ENCODE results near the gene TRABD2A. TPM values are rescaled to one million over a fixed set of nuclear protein-coding genes. Genes with fewer than 3 reads are reported as not detected.

Gene TRABD2A
- total RNA-seq, 1 donor from 2014 or later, result 56.3 TPM

- Mint-ChIP-seq H3K4me3 (no peak overlapping the region), H3K27ac (no peak overlapping the region), H3K27me3 (no peaks in the 10 kb centered on the region), H3K4me1 (peaks cover 57% of the 10 kb centered on the region), H3K36me3 (ENCODE audit: low read depth) (peaks cover 37% of the 10 kb centered on the region), H3K9me3 (no peaks in the 10 kb centered on the region)
- no peak for DNase-seq
- intact Hi-C loops (cut with micrococcal nuclease), result no loop called here
Observed at GRCh38 chr2:84866122-84866521, 14.8 kb downstream of the TRABD2A start.

GRCh38 chr2:84865181-84865783 lies 15.6 kb downstream of the TRABD2A start:
- intact Hi-C loops (cut with micrococcal nuclease), result loop anchor here (1.0 to 2.0 kb wide), 4 partner anchors 14 to 370 kb away; no protein-coding TSS in a partner anchor
- Mint-ChIP-seq H3K36me3 (ENCODE audit: low read depth) (peaks cover 38% of the 10 kb centered on the region), H3K27ac (peak overlapping the region; percentile 45), H3K27me3 (no peaks in the 10 kb centered on the region), H3K9me3 (no peaks in the 10 kb centered on the region), H3K4me3 (no peak overlapping the region), H3K4me1 (peaks cover 55% of the 10 kb centered on the region)
- peak; percentile 72 for DNase-seq

- intact Hi-C loops (cut with micrococcal nuclease), result no loop called here
- no peak for DNase-seq
- H3K9me3 Mint-ChIP-seq, result no peaks in the 10 kb centered on the region
- no peaks in the 10 kb centered on the region for H3K27me3 Mint-ChIP-seq
- H3K4me3 Mint-ChIP-seq, result no peak overlapping the region
- peaks cover 23% of the 10 kb centered on the region for H3K36me3 Mint-ChIP-seq (ENCODE audit: low read depth)
- H3K27ac Mint-ChIP-seq, result peak overlapping the region; percentile 42
- peaks cover 78% of the 10 kb centered on the region for H3K4me1 Mint-ChIP-seq
Observed at GRCh38 chr2:84862006-84862405, 18.9 kb downstream of the TRABD2A start.

GRCh38 chr2:84861539-84861938 lies 19.3 kb downstream of the TRABD2A start:
- Mint-ChIP-seq H3K27ac (peak overlapping the region; percentile 42), H3K27me3 (no peaks in the 10 kb centered on the region), H3K9me3 (no peaks in the 10 kb centered on the region), H3K36me3 (ENCODE audit: low read depth) (peaks cover 25% of the 10 kb centered on the region), H3K4me1 (peaks cover 81% of the 10 kb centered on the region), H3K4me3 (no peak overlapping the region)
- peak; percentile 57 for DNase-seq
- intact Hi-C loops (cut with micrococcal nuclease), result no loop called here

- Mint-ChIP-seq H3K36me3 (ENCODE audit: low read depth) (peaks cover 38% of the 10 kb centered on the region), H3K27ac (peak overlapping the region; percentile 45)
- intact Hi-C loops (cut with micrococcal nuclease), result no loop called here
Observed at GRCh38 chr2:84858937-84859336, 21.9 kb downstream of the TRABD2A start.

GRCh38 chr2:84858123-84858522 lies 22.8 kb downstream of the TRABD2A start:
- Mint-ChIP-seq H3K27me3 (no peaks in the 10 kb centered on the region), H3K27ac (peak overlapping the region; percentile 79), H3K9me3 (peaks cover 7% of the 10 kb centered on the region), H3K4me3 (no peak overlapping the region), H3K36me3 (ENCODE audit: low read depth) (peaks cover 43% of the 10 kb centered on the region), H3K4me1 (peaks cover 84% of the 10 kb centered on the region)
- intact Hi-C loops (cut with micrococcal nuclease), result no loop called here
- no peak for DNase-seq

More at GRCh38 chr2:84858937-84859336, 21.9 kb downstream of the TRABD2A start:
- H3K9me3 Mint-ChIP-seq, result peaks cover 5% of the 10 kb centered on the region
- no peaks in the 10 kb centered on the region for H3K27me3 Mint-ChIP-seq
- peak; percentile 67 for DNase-seq
- H3K4me3 Mint-ChIP-seq, result peak overlapping the region; percentile 52
- H3K4me1 Mint-ChIP-seq, result peaks cover 83% of the 10 kb centered on the region

- no peak for DNase-seq
- intact Hi-C loops (cut with micrococcal nuclease), result no loop called here
- Mint-ChIP-seq H3K4me1 (peaks cover 83% of the 10 kb centered on the region), H3K27me3 (no peaks in the 10 kb centered on the region), H3K9me3 (peaks cover 12% of the 10 kb centered on the region), H3K36me3 (ENCODE audit: low read depth) (peaks cover 47% of the 10 kb centered on the region), H3K4me3 (peak overlapping the region; percentile 61), H3K27ac (peak overlapping the region; percentile 79)
Observed at GRCh38 chr2:84857566-84857965, 23.3 kb downstream of the TRABD2A start.

- Mint-ChIP-seq H3K4me3 (peak overlapping the region; percentile 61), H3K9me3 (peaks cover 20% of the 10 kb centered on the region), H3K27me3 (no peaks in the 10 kb centered on the region), H3K4me1 (peaks cover 84% of the 10 kb centered on the region), H3K27ac (peak overlapping the region; percentile 79), H3K36me3 (ENCODE audit: low read depth) (peaks cover 55% of the 10 kb centered on the region)
- intact Hi-C loops (cut with micrococcal nuclease), result no loop called here
- DNase-seq, result peak; percentile 79
Observed at GRCh38 chr2:84856787-84857186, 24.1 kb downstream of the TRABD2A start.

GRCh38 chr2:84855731-84856130 lies 25.2 kb downstream of the TRABD2A start:
- DNase-seq, result peak; percentile 71
- H3K36me3 Mint-ChIP-seq (ENCODE audit: low read depth), result peaks cover 59% of the 10 kb centered on the region
- intact Hi-C loops (cut with micrococcal nuclease), result no loop called here
- no peaks in the 10 kb centered on the region for H3K27me3 Mint-ChIP-seq
- peaks cover 20% of the 10 kb centered on the region for H3K9me3 Mint-ChIP-seq
- peaks cover 84% of the 10 kb centered on the region for H3K4me1 Mint-ChIP-seq
- H3K4me3 Mint-ChIP-seq, result peak overlapping the region; percentile 61
- peak overlapping the region; percentile 79 for H3K27ac Mint-ChIP-seq

- intact Hi-C loops (cut with micrococcal nuclease), result no loop called here
Observed at GRCh38 chr2:84854850-84855249, 26.0 kb downstream of the TRABD2A start.

GRCh38 chr2:84851876-84852275 lies 29.0 kb downstream of the TRABD2A start:
- DNase-seq, result no peak
- intact Hi-C loops (cut with micrococcal nuclease), result no loop called here
- Mint-ChIP-seq H3K9me3 (peaks cover 20% of the 10 kb centered on the region), H3K36me3 (ENCODE audit: low read depth) (peaks cover 75% of the 10 kb centered on the region), H3K27me3 (no peaks in the 10 kb centered on the region), H3K27ac (peak overlapping the region; percentile 17), H3K4me1 (peaks cover 83% of the 10 kb centered on the region), H3K4me3 (no peak overlapping the region)

More at GRCh38 chr2:84854850-84855249, 26.0 kb downstream of the TRABD2A start:
- peaks cover 84% of the 10 kb centered on the region for H3K4me1 Mint-ChIP-seq
- peak overlapping the region; percentile 63 for H3K27ac Mint-ChIP-seq
- DNase-seq, result no peak
- H3K9me3 Mint-ChIP-seq, result peaks cover 20% of the 10 kb centered on the region
- peaks cover 61% of the 10 kb centered on the region for H3K36me3 Mint-ChIP-seq (ENCODE audit: low read depth)
- H3K4me3 Mint-ChIP-seq, result peak overlapping the region; percentile 61
- H3K27me3 Mint-ChIP-seq, result no peaks in the 10 kb centered on the region

- no peak overlapping the region for H3K27ac Mint-ChIP-seq
- H3K4me3 Mint-ChIP-seq, result no peak overlapping the region
- H3K9me3 Mint-ChIP-seq, result peaks cover 20% of the 10 kb centered on the region
- H3K4me1 Mint-ChIP-seq, result peaks cover 83% of the 10 kb centered on the region
- peaks cover 66% of the 10 kb centered on the region for H3K36me3 Mint-ChIP-seq (ENCODE audit: low read depth)
- intact Hi-C loops (cut with micrococcal nuclease), result no loop called here
- no peak for DNase-seq
- no peaks in the 10 kb centered on the region for H3K27me3 Mint-ChIP-seq
Observed at GRCh38 chr2:84850471-84850870, 30.4 kb downstream of the TRABD2A start.

GRCh38 chr2:84849271-84849952 lies 31.5 kb downstream of the TRABD2A start:
- Mint-ChIP-seq H3K4me3 (peak overlapping the region; percentile 69), H3K9me3 (peaks cover 15% of the 10 kb centered on the region), H3K4me1 (peaks cover 78% of the 10 kb centered on the region), H3K27ac (peak overlapping the region; percentile 67), H3K27me3 (no peaks in the 10 kb centered on the region), H3K36me3 (ENCODE audit: low read depth) (peaks cover 56% of the 10 kb centered on the region)
- intact Hi-C loops (cut with micrococcal nuclease), result loop anchor here (1.0 to 10.0 kb wide), 3 partner anchors 32 to 195 kb away; no protein-coding TSS in a partner anchor
- DNase-seq, result peak; percentile 78

GRCh38 chr2:84847326-84848050 lies 33.4 kb downstream of the TRABD2A start:
- H3K4me1 Mint-ChIP-seq, result peaks cover 84% of the 10 kb centered on the region
- no peak for DNase-seq
- intact Hi-C loops (cut with micrococcal nuclease), result loop anchor here (2.0 to 10.0 kb wide), 5 partner anchors 17 to 193 kb away; partner anchors contain the start of gene TRABD2A
- H3K4me3 Mint-ChIP-seq, result peak overlapping the region; percentile 70
- H3K27ac Mint-ChIP-seq, result peak overlapping the region; percentile 92
- peaks cover 49% of the 10 kb centered on the region for H3K36me3 Mint-ChIP-seq (ENCODE audit: low read depth)
- H3K9me3 Mint-ChIP-seq, result peaks cover 15% of the 10 kb centered on the region
- H3K27me3 Mint-ChIP-seq, result no peaks in the 10 kb centered on the region

All from activated CD4-positive, alpha-beta T cell treated with anti-CD3 and anti-CD28 coated beads, Interleukin-2, amount 10 ng/mL, durations not matched to agents 24 days and 14 days (primary cell).